Neural progenitor cell (in vitro differentiated cells): ENCODE measurements around the gene TMEM30B.

Experiments used
- EZH2 ChIP-seq: fragments of 200-600 bp; sonication (generic); IDR thresholded peaks from 2 replicates; pipeline ENCODE4 v1.6.1; 2017; ENCODE audit warnings: antibody characterized with exemption, mild to moderate bottlenecking, moderate library complexity
- EZH2phosphoT487 ChIP-seq: fragments of 200-600 bp; sonication (generic); IDR thresholded peaks from 2 replicates; pipeline ENCODE4 v1.6.1; 2017; ENCODE audit warnings: antibody characterized with exemption
- TF ChIP-seq, protein P1 (sequence below): fragments of 200-600 bp; sonication (generic); IDR thresholded peaks from 2 replicates; pipeline ENCODE4 v1.5.1; 2017; ENCODE audit warnings: antibody characterized with exemption, mild to moderate bottlenecking

DNA sequence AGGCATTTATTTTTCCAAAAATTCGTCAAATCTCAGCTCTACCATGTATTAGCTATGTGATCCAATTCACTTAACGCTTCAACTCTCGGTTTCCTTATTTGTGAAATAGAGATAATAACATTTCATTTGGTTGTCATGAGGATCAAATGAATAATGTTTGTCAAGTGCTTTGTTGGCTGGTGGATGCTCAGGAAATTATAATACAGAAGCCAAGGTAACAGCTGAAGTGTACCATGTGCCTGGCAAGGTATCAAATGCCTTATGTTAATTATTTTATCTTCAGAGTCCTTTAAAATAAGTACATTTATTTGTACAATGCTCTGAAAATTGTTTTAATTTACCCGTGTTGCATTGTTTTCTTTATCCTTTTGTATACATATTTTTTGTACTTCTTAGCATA, 34.2 kb upstream of the TMEM30B start:
- TF ChIP-seq, protein P1, sequence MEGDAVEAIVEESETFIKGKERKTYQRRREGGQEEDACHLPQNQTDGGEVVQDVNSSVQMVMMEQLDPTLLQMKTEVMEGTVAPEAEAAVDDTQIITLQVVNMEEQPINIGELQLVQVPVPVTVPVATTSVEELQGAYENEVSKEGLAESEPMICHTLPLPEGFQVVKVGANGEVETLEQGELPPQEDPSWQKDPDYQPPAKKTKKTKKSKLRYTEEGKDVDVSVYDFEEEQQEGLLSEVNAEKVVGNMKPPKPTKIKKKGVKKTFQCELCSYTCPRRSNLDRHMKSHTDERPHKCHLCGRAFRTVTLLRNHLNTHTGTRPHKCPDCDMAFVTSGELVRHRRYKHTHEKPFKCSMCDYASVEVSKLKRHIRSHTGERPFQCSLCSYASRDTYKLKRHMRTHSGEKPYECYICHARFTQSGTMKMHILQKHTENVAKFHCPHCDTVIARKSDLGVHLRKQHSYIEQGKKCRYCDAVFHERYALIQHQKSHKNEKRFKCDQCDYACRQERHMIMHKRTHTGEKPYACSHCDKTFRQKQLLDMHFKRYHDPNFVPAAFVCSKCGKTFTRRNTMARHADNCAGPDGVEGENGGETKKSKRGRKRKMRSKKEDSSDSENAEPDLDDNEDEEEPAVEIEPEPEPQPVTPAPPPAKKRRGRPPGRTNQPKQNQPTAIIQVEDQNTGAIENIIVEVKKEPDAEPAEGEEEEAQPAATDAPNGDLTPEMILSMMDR, result no peak
- TF ChIP-seq EZH2phosphoT487 (no peak), EZH2 (no peak)
